ENCODE data around the gene NES.
A peak's percentile ranks its signal among the peaks of the same experiment; 100 is the strongest.

The NES gene

DNA sequence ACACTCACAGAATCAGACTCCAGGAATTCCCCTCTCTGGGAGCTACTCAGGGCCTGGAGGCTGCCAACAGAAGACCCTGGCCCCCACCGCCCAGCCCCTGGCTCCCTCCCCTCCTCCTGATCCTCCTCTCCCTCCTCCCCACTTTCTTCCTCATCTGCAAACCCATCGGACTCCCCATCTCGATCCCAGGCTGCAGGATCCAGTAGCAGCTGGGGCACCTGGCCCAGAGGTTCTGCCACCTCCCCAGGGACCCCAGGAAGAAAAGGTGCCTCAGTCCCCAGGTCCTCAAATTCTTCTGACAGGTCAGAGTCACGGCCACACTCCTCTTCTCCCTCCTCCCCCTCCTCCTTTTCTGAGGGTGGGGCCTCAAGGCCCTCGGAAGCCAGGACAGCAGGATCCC, 7.4 kb downstream of the NES start (continued):
- TF ChIP-seq, protein P1, sequence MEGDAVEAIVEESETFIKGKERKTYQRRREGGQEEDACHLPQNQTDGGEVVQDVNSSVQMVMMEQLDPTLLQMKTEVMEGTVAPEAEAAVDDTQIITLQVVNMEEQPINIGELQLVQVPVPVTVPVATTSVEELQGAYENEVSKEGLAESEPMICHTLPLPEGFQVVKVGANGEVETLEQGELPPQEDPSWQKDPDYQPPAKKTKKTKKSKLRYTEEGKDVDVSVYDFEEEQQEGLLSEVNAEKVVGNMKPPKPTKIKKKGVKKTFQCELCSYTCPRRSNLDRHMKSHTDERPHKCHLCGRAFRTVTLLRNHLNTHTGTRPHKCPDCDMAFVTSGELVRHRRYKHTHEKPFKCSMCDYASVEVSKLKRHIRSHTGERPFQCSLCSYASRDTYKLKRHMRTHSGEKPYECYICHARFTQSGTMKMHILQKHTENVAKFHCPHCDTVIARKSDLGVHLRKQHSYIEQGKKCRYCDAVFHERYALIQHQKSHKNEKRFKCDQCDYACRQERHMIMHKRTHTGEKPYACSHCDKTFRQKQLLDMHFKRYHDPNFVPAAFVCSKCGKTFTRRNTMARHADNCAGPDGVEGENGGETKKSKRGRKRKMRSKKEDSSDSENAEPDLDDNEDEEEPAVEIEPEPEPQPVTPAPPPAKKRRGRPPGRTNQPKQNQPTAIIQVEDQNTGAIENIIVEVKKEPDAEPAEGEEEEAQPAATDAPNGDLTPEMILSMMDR (tag by site-specific recombination; IDR thresholded peaks at IDR 0.05): no peak
- no peak for TF ChIP-seq ZNF433 (tag by site-specific recombination; IDR thresholded peaks at IDR 0.05; ENCODE audit: low read depth)
- no peak for TF ChIP-seq KLF1 (tag by site-specific recombination; IDR thresholded peaks at IDR 0.05)
- no peak for TF ChIP-seq ZNF426 (tag by site-specific recombination; IDR thresholded peaks at IDR 0.05)
- TF ChIP-seq ZFP69B (tag by site-specific recombination; IDR thresholded peaks at IDR 0.05): no peak
- no peak for TF ChIP-seq ZFP37 (tag by site-specific recombination; IDR thresholded peaks at IDR 0.05)
- TF ChIP-seq HOXA7 (CRISPR knock-in tag; IDR thresholded peaks at IDR 0.05; ENCODE audit: borderline replicate concordance): no peak
- TF ChIP-seq ZNF266 (tag by site-specific recombination; IDR thresholded peaks at IDR 0.05; ENCODE audit: low read depth): no peak
- TF ChIP-seq OVOL3 (tag by site-specific recombination; IDR thresholded peaks at IDR 0.05): no peak
- TF ChIP-seq ZNF521 (tag by site-specific recombination; IDR thresholded peaks at IDR 0.05): no peak
- no peak for TF ChIP-seq KLF9 (tag by site-specific recombination; IDR thresholded peaks at IDR 0.05; ENCODE audit: low read depth)
- TF ChIP-seq ZBTB7A (tag by site-specific recombination; IDR thresholded peaks at IDR 0.05; ENCODE audit: low read depth): no peak
- TF ChIP-seq, protein P2, sequence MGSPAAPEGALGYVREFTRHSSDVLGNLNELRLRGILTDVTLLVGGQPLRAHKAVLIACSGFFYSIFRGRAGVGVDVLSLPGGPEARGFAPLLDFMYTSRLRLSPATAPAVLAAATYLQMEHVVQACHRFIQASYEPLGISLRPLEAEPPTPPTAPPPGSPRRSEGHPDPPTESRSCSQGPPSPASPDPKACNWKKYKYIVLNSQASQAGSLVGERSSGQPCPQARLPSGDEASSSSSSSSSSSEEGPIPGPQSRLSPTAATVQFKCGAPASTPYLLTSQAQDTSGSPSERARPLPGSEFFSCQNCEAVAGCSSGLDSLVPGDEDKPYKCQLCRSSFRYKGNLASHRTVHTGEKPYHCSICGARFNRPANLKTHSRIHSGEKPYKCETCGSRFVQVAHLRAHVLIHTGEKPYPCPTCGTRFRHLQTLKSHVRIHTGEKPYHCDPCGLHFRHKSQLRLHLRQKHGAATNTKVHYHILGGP (tag by site-specific recombination; IDR thresholded peaks at IDR 0.05): no peak

DNA sequence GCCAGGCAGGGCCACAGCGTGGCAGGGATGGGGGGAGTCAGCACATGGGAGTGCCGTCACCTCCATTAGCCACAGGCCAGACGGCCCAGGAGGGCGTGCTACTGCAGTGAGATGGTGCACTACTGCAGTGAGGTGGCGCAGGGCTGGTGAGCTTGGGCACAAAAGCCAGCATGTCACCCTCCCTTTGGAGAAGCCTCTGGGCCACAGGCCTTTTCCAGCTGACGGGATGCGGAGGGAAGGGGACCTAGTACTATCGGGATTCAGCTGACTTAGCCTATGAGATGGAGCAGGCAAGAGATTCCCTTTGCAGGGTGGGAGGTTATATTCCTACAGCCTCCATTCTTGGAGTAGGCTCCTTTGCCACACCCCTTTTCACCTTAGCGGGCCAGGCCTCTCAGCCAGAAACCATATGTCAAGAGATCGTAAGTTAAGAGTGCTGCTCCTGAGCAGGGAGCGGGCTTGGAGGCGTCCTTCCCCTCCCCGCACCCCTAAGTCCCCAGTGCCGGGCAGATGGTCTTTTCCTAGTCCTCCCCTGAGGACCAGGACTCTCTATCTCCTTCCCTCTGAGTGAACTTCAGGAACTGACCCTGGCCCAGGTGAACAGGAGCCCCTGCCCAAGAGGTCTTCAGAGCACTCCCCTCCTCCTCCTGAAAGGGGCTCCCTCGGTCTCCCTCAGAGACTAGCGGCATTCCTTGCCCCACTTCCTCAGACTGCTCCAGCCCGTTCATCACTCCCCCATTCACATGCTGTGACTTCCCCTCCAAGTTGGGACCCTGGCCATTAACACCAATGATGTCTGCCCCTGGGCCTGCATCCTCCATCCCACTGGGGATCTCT, 8.2 kb downstream of the NES start:
- no peak overlapping the region for H3K4me3 ChIP-seq (ENCODE audit: low read depth, low read length)
- no peaks in the 10 kb centered on the region for H3K9me3 ChIP-seq (ENCODE audit: control insufficient read depth, insufficient read depth, low read depth, low read length)
- POLR2A ChIA-PET: interaction anchor here (1.2 kb wide), 1 partner anchor 8 kb away, joined by 4 read pairs; no protein-coding TSS in a partner anchor
- CTCF ChIA-PET: interaction anchor here (1.5 to 15.2 kb wide), 3 partner anchors 9 to 41 kb away, joined by 4 to 564 read pairs (median 5); partner anchors contain the start of gene NES
- TF ChIP-seq, protein P3, sequence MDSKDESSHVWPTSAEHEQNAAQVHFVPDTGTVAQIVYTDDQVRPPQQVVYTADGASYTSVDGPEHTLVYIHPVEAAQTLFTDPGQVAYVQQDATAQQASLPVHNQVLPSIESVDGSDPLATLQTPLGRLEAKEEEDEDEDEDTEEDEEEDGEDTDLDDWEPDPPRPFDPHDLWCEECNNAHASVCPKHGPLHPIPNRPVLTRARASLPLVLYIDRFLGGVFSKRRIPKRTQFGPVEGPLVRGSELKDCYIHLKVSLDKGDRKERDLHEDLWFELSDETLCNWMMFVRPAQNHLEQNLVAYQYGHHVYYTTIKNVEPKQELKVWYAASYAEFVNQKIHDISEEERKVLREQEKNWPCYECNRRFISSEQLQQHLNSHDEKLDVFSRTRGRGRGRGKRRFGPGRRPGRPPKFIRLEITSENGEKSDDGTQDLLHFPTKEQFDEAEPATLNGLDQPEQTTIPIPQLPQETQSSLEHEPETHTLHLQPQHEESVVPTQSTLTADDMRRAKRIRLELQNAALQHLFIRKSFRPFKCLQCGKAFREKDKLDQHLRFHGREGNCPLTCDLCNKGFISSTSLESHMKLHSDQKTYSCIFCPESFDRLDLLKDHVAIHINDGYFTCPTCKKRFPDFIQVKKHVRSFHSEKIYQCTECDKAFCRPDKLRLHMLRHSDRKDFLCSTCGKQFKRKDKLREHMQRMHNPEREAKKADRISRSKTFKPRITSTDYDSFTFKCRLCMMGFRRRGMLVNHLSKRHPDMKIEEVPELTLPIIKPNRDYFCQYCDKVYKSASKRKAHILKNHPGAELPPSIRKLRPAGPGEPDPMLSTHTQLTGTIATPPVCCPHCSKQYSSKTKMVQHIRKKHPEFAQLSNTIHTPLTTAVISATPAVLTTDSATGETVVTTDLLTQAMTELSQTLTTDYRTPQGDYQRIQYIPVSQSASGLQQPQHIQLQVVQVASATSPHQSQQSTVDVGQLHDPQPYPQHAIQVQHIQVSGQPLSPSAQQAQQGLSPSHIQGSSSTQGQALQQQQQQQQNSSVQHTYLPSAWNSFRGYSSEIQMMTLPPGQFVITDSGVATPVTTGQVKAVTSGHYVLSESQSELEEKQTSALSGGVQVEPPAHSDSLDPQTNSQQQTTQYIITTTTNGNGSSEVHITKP (tag by site-specific recombination; IDR thresholded peaks at IDR 0.05): peak; percentile 89
- TF ChIP-seq ZNF10 (tag by site-specific recombination; IDR thresholded peaks at IDR 0.05) (no peak), KLF9 (tag by site-specific recombination; IDR thresholded peaks at IDR 0.05; ENCODE audit: low read depth) (0 out of 2 replicates have a peak, but pooled peaks have one; percentile 35)
- H3K27ac ChIP-seq (ENCODE audit: extremely low read depth, low read depth, low read length): no peak overlapping the region
- peaks cover 0 to 10% of the 10 kb centered on the region in 2 experiments; a peak in 1 of 3 replicates for H3K36me3 ChIP-seq (ENCODE audit: control insufficient read depth in 2 of 2, insufficient read depth in 1 of 2, low read length in 2 of 2)
- 0 out of 2 replicates have a peak, but pooled peaks cover 5% of the 10 kb centered on the region for H3K4me1 ChIP-seq (ENCODE audit: control insufficient read depth, insufficient read depth, low read length)

Measured in HEK293 (cell line).